Skeletal muscle tissue (tissue), 4 donors: ENCODE measurements around the gene ADAMTS17. TPM values are rescaled to one million over a fixed set of nuclear protein-coding genes. Genes with fewer than 3 reads are reported as not detected.

Experiments used
- H3K27ac ChIP-seq: one replicate; pipeline ENCODE4 v1.7.0; 2013; ENCODE audit warnings: mild to moderate bottlenecking, low read depth, low read length, inconsistent platforms
- H3K27me3 ChIP-seq, 3 donors: one replicate each; pipeline ENCODE4 v1.7.0; 2013; ENCODE audit warnings: low read length in 3 of 3; ENCODE audit not compliant: control insufficient read depth in 3 of 3, insufficient read depth in 3 of 3
- H3K36me3 ChIP-seq, 3 donors: one replicate each; pipeline ENCODE4 v1.7.0; 2013; ENCODE audit warnings: low read length in 3 of 3; ENCODE audit not compliant: control insufficient read depth in 3 of 3, insufficient read depth in 3 of 3
- H3K4me1 ChIP-seq, 3 donors: one replicate each; pipeline ENCODE4 v1.7.0; 2013; ENCODE audit warnings: low read length in 3 of 3, mild to moderate bottlenecking in 3 of 3; ENCODE audit not compliant: control insufficient read depth in 3 of 3, insufficient read depth in 3 of 3
- H3K4me3 ChIP-seq, 3 donors: one replicate each; pipeline ENCODE4 v1.7.0; 2013; ENCODE audit warnings: low read length in 3 of 3
- H3K9ac ChIP-seq, 3 donors: one replicate each; pipeline ENCODE4 v1.7.0; 2013; ENCODE audit warnings: low read length in 3 of 3, mild to moderate bottlenecking in 3 of 3, moderate library complexity in 2 of 3, low read depth in 1 of 3
- H3K9me3 ChIP-seq, 3 donors: one replicate each; pipeline ENCODE4 v1.7.0; 2013; ENCODE audit warnings: low read length in 3 of 3; ENCODE audit not compliant: control insufficient read depth in 3 of 3
- total RNA-seq: library from RNA; depleted of rRNA; stranded (reverse); fragments of >200 nt; gene quantifications from one replicate; pipeline ENCODE4 v1.2.3, GENCODE V29; 2014
- donor health status: Osteomylitis.

Gene ADAMTS17
- total RNA-seq, 1 donor from 2014 or later: 5.7 TPM

DNA sequence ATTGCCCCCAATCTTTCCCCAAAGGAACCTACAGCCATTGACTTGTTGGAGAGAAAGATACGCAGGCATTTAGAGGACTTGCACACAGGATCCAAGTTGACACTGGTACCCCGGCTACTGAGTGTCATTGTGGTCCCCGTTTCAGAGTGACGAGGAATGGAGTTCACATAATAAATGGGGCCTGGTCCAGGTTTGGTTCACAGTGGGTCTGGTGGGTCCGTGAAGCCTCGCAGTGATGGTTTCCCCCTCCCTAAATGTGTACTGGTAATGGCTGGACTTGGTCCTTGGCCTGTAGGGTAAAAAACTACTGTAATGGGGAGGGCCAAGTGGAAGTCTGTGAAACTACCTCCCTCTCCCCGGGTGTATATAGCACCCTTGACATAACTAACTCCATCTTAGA, 376.4 kb downstream of the ADAMTS17 start:
- H3K4me1 ChIP-seq: no peaks in the 10 kb centered on the region
- H3K4me3 ChIP-seq: no peak overlapping the region
- no peaks in the 10 kb centered on the region for H3K9me3 ChIP-seq
- H3K27ac ChIP-seq: no peak overlapping the region
- peaks cover 0 to 2% (median 0%) of the 10 kb centered on the region in 3 donors for H3K27me3 ChIP-seq
- H3K9ac ChIP-seq: no peak overlapping the region
- H3K36me3 ChIP-seq: no peaks in the 10 kb centered on the region

DNA sequence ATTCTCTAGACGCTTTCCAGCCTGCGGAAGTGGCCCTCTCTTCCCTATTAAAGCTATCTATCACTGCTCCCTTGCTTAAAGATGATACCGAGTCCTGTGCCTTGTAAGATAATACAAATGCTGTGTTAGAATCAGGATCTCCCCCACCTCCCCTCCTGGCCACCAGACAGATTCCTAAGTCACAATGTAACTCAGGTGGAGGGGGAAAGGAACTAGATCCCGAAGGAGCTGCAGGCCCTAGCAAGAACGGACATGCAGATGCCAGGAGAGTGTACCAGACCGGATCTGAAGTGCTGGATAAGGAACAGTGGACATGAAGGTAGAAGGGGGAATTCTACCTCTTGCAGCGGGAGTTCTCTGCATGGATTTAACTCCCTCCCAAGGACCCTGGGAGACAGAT, 377.8 kb downstream of the ADAMTS17 start:
- H3K9me3 ChIP-seq: no peaks in the 10 kb centered on the region
- no peaks in the 10 kb centered on the region for H3K36me3 ChIP-seq
- no peak overlapping the region for H3K27ac ChIP-seq
- H3K27me3 ChIP-seq: peaks cover 0 to 2% (median 0%) of the 10 kb centered on the region in 3 donors
- H3K4me3 ChIP-seq: no peak overlapping the region
- H3K9ac ChIP-seq: no peak overlapping the region
- no peaks in the 10 kb centered on the region for H3K4me1 ChIP-seq

DNA sequence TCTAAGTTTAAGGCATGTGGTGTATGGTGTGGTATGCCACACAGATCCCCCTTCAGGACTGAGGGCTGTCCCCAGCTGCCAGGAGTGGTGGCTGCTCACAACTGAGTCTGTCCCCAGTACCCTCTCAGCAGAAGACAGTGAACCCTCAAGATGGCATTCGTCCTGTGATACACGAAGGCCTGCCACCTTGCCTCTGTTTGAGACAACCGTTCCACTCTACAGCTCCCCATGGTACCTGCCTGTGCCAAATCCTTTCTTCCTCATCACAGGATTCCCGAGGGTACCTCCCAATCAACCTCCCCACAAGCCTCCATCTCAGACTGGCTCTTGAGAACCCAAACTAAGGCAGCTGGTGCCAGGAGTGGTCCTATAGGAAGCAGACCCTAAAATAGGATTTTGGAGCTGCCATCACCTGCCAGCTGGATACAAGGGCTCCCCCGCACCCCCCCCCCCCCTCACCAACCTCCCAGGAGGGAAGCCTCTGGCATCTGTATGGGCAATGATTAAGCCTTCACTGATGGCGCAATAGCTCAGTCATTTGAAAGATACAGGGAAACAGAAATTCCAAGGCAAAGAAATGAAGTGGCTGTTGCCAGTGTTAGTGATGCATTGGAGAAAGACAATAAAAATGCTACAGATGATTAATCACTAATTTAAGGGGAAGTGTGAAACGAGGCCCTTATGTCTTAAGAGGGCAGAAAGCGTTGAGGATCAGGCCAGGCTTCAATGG, 378.5 kb downstream of the ADAMTS17 start:
- Histone ChIP-seq H3K4me1 (peaks cover 0 to 3% (median 0%) of the 10 kb centered on the region in 3 donors), H3K36me3 (no peaks in the 10 kb centered on the region), H3K9ac (no peak overlapping the region), H3K27ac (no peak overlapping the region), H3K4me3 (no peak overlapping the region), H3K9me3 (no peaks in the 10 kb centered on the region), H3K27me3 (peaks cover 0 to 2% (median 0%) of the 10 kb centered on the region in 3 donors)

DNA sequence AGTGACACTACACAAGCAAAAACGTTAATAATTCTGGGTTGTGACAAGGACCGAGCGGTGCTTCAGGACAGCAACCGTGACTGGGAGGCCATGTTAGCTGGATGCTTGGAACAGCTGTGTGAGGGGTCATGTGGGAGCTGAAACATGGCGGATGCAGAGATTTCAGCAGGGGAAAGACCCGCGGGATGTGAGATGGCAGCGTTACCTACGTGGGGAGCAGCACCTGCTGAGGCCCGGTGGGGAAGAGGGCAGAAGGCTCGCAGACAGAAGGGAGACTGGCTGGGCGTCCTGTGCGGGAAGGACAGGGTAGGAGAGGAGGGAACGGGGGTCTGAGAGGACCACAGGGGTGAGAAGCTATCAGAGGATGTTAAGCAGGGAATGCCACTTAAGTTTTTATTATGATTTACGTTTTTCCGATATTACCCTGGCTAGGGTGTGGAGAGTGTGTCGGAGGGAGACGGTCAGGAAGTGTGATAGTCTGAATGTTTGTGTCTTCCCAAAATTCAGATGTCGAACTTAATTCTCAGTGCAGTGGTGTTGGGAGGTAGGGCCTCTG, 379.7 kb downstream of the ADAMTS17 start:
- no peak overlapping the region for H3K27ac ChIP-seq
- no peak overlapping the region for H3K9ac ChIP-seq
- H3K4me1 ChIP-seq: peaks cover 0 to 4% (median 0%) of the 10 kb centered on the region in 3 donors
- H3K27me3 ChIP-seq: peaks cover 0 to 2% (median 0%) of the 10 kb centered on the region in 3 donors
- H3K36me3 ChIP-seq: no peaks in the 10 kb centered on the region
- H3K9me3 ChIP-seq: no peaks in the 10 kb centered on the region
- H3K4me3 ChIP-seq: no peak overlapping the region

DNA sequence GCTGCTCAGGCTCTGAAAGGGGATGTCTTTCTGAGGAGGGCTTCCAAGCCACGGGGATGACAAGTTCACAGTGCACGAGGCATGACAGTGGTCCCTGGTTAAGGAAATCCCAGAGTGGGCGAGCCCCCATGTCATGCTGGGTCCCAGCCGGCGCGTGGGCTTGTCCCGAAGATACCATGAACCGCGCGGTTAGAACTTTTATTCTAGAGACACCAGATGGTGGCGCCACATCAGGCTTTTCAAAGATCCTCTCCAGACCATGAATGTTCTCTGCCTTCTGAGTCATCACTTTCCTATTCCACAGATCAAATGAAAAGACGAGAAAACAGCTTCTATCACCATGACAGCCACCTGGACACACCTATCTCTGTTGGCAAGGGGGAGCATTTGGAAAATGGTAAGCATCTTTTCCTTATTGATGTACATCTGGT, 380.7 kb downstream of the ADAMTS17 start:
- no peaks in the 10 kb centered on the region for H3K9me3 ChIP-seq
- H3K4me3 ChIP-seq: no peak overlapping the region
- peaks cover 0 to 3% (median 2%) of the 10 kb centered on the region in 3 donors for H3K27me3 ChIP-seq
- H3K9ac ChIP-seq: no peak overlapping the region
- H3K27ac ChIP-seq: no peak overlapping the region
- no peaks in the 10 kb centered on the region for H3K36me3 ChIP-seq
- peaks cover 0 to 4% (median 2%) of the 10 kb centered on the region in 3 donors for H3K4me1 ChIP-seq

DNA sequence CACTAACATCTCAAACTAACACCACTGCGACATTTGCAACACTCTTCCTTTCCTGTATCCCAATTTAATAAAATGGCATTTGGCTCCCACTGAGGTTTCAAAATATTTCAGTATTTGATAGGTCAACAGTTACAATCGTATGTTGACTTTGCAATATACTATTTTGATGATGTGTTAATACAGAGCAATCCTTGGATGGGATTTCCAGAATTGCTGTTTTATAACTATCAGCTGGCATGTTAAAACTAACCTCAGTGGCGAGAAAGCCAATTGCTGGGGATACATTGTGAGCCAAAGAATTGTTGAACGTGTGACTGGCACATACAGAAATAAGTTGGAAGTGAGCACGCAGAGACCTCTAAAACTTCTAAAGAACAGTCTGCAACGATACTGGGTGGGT, 382.4 kb downstream of the ADAMTS17 start:
- no peak overlapping the region for H3K27ac ChIP-seq
- H3K27me3 ChIP-seq: peaks cover 0 to 3% (median 2%) of the 10 kb centered on the region in 3 donors
- no peak overlapping the region for H3K9ac ChIP-seq
- H3K36me3 ChIP-seq: no peaks in the 10 kb centered on the region
- H3K9me3 ChIP-seq: no peaks in the 10 kb centered on the region
- peaks cover 0 to 4% (median 2%) of the 10 kb centered on the region in 3 donors for H3K4me1 ChIP-seq
- no peak overlapping the region for H3K4me3 ChIP-seq

DNA sequence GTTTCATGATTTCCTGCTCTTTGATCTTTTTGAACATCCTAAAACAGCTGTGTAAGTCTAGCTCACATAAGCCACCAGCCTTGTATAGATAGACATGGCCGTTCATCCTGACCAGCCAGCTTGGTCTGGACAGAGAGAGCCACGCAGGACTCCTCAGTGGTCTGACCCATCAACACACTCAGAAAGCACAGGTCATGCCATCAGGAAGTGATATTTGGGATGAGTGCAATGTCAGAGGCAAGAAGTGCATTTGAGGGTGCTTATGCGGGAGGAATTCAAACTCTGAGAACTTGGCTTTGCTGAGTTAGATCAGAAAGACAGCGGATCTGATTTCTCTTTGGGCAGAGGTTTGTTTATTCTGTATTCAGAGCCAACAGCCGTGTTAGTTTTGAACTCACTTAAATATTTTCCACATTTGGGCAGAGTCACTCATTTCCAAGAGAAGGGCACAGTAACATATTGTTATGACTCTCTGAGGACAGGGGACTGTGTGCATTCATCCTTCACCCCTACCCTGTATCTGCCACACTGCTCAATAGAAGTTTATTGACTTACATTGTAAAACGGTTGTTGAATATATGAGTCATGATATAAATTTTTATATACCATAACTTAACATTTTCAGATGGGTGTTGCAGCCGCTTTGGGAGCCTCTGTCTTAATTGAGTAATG, 383.2 kb downstream of the ADAMTS17 start:
- Histone ChIP-seq H3K27me3 (peaks cover 0 to 3% (median 2%) of the 10 kb centered on the region in 3 donors), H3K9ac (no peak overlapping the region), H3K4me1 (peaks cover 0 to 4% (median 2%) of the 10 kb centered on the region in 3 donors), H3K36me3 (no peaks in the 10 kb centered on the region), H3K4me3 (no peak overlapping the region), H3K27ac (no peak overlapping the region), H3K9me3 (no peaks in the 10 kb centered on the region)

DNA sequence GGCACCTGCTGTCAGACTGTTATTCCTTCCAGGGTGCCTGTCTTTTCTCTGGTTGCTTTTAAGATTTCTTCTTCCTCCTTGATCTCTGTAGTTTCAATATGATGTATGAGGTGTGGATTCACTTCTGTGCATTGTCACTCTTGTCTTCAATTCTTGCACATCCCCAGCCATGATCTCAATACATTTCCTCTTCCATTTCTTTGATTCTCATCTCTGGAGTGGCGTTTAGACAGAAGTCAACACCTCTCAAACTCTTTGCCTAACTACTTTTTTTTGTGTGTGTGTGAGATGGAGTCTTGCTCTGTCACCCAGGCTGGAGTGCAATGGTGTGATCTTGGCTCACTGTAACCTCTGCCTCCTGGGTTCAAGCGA, 384.1 kb downstream of the ADAMTS17 start:
- H3K27me3 ChIP-seq: peaks cover 0 to 3% (median 2%) of the 10 kb centered on the region in 3 donors
- no peaks in the 10 kb centered on the region for H3K9me3 ChIP-seq
- H3K36me3 ChIP-seq: no peaks in the 10 kb centered on the region
- H3K4me3 ChIP-seq: no peak overlapping the region
- peaks cover 0 to 4% (median 2%) of the 10 kb centered on the region in 3 donors for H3K4me1 ChIP-seq
- H3K27ac ChIP-seq: no peak overlapping the region
- no peak overlapping the region for H3K9ac ChIP-seq

DNA sequence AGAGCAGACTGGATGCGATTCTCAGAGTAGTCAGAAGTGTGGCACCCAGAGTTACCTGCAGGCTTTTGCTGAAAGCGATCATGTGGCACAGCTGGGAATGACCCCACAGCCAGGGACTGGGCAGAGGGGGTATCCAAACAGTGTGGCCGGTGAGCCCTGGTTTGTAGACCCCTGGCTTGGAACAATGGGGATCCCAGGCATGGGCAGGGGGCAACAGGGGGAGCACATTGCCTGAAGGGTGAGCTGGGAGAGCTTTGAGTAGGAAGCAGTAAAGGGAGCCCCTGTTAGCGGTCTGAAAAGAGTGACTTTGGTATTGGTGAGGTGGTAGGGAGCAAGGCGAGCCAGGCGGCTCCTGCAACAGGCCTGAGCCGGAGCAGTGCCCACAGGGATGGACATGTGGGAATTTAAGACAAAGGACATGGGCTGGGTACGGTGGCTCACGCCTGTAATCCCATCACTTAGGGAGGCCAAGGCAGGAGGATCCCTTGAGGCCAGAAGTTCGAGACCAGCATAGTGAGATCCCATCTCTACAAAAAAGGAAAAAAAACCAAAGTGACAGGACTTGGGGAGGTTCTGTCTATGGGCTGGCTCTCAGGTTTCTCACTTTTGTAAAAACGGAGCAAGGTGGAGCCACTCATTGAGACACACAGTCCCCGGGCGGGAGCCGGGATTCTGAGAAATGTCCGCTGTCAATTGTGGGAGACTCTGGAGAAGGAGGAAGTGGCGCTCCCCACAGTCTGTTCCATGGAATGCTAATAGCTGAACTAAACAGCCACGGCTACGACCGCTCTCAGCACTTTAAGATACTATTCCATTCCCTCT, 384.7 kb downstream of the ADAMTS17 start:
- Histone ChIP-seq H3K9ac (no peak overlapping the region), H3K36me3 (no peaks in the 10 kb centered on the region), H3K4me1 (peaks cover 0 to 4% (median 2%) of the 10 kb centered on the region in 3 donors), H3K27me3 (peaks cover 0 to 3% (median 2%) of the 10 kb centered on the region in 3 donors), H3K4me3 (no peak overlapping the region), H3K9me3 (no peaks in the 10 kb centered on the region), H3K27ac (no peak overlapping the region)
